DND-41 (cell line): ENCODE data around the gene PRR5.

ENCODE experiments used
- CTCF ChIP-seq: IDR thresholded peaks from 2 replicates; pipeline ENCODE4 v1.5.1; 2012; ENCODE audit warnings: borderline replicate concordance, low read length, moderate library complexity, mild to moderate bottlenecking; ENCODE audit not compliant: poor library complexity, severe bottlenecking; ENCODE audit errors: extremely low read depth
- EZH2 ChIP-seq: IDR thresholded peaks from 3 replicates; pipeline ENCODE4 v1.6.1; 2012; ENCODE audit warnings: borderline replicate concordance, low read depth, mild to moderate bottlenecking, moderate library complexity, low read length, inconsistent platforms; ENCODE audit not compliant: severe bottlenecking

- TF ChIP-seq CTCF (no peak), EZH2 (no peak)
Observed at GRCh38 chr22:44773082-44773481, 71.1 kb downstream of the PRR5 start.
